IMR-90 (cell line): ENCODE measurements around the gene PIP5K1C.

ENCODE experiments used
- CTCF ChIP-seq: conservative IDR thresholded peaks from 2 replicates; pipeline ENCODE4 v1.5.1; 2012; ENCODE audit warnings: mild to moderate bottlenecking, low read depth, low read length, improper control_type of control experiment
- POLR2A ChIP-seq: IDR thresholded peaks from 2 replicates; pipeline ENCODE4 v1.6.1; 2012; ENCODE audit warnings: mild to moderate bottlenecking, low read depth, low read length

- TF ChIP-seq CTCF (no peak), POLR2A (no peak)
Observed at GRCh38 chr19:3648037-3648905, 52.0 kb downstream of the PIP5K1C start.
